ENCODE results near the gene ESX1.
"Not testable (repeated sequence)": the region's sequence is repeated elsewhere in the genome, so short reads cannot be mapped to it uniquely, and the experiment has no call there.

The ESX1 gene

GRCh38 chrX:104254442-104255115 lies at the start of gene ESX1:
ESX1 (minus strand) TSS chrX:104254933; CDS start chrX:104254849, 84 bp downstream.
- no peak for DNase-seq (ENCODE audit: low spot score)
- no peak for FAIRE-seq

- no peak for FAIRE-seq
- no peak for DNase-seq (ENCODE audit: low spot score)
These were observed 40.9 kb upstream of the ESX1 start for GRCh38 chrX:104295636-104296035.

- FAIRE-seq (no peak), DNase-seq (ENCODE audit: low spot score) (no peak)
These were observed 34.2 kb upstream of the ESX1 start for GRCh38 chrX:104288961-104289360.

- FAIRE-seq: no peak
These were observed 33.5 kb upstream of the ESX1 start for GRCh38 chrX:104288269-104288668.

GRCh38 chrX:104285201-104285600 lies 30.5 kb upstream of the ESX1 start:
- DNase-seq (ENCODE audit: low spot score): no peak
- no peak for FAIRE-seq

More at GRCh38 chrX:104288269-104288668, 33.5 kb upstream of the ESX1 start:
- DNase-seq (ENCODE audit: low spot score): no peak

- FAIRE-seq: no peak
- no peak for DNase-seq (ENCODE audit: low spot score)
These were observed 29.8 kb upstream of the ESX1 start for GRCh38 chrX:104284507-104284906.

GRCh38 chrX:104282166-104282725 lies 27.5 kb upstream of the ESX1 start:
- DNase-seq (ENCODE audit: low spot score) (no peak), FAIRE-seq (no peak)

- DNase-seq (ENCODE audit: low spot score) (no peak), FAIRE-seq (no peak)
These were observed 26.8 kb upstream of the ESX1 start for GRCh38 chrX:104281564-104281963.

- DNase-seq (ENCODE audit: low spot score): no peak
- FAIRE-seq: no peak
These were observed 25.9 kb upstream of the ESX1 start for GRCh38 chrX:104280609-104281008.

GRCh38 chrX:104270916-104271512 lies 16.3 kb upstream of the ESX1 start:
- no peak for FAIRE-seq
- DNase-seq (ENCODE audit: low spot score): peak; percentile 26

GRCh38 chrX:104270212-104270611 lies 15.5 kb upstream of the ESX1 start:
- no peak for FAIRE-seq

GRCh38 chrX:104255465-104255864 lies 732 bp upstream of the ESX1 start:
- FAIRE-seq (no peak), DNase-seq (ENCODE audit: low spot score) (no peak)

More at GRCh38 chrX:104270212-104270611, 15.5 kb upstream of the ESX1 start:
- no peak for DNase-seq (ENCODE audit: low spot score)

- DNase-seq (ENCODE audit: low spot score) (no peak), FAIRE-seq (no peak)
These were observed 929 bp downstream of the ESX1 start for GRCh38 chrX:104253567-104254441.

GRCh38 chrX:104250470-104250869 lies 4.3 kb downstream of the ESX1 start:
- no peak for FAIRE-seq
- no peak for DNase-seq (ENCODE audit: low spot score)

GRCh38 chrX:104230060-104230459 lies 24.7 kb downstream of the ESX1 start:
- not testable (repeated sequence) for FAIRE-seq

GRCh38 chrX:104211187-104211586 lies 43.5 kb downstream of the ESX1 start:
- DNase-seq (ENCODE audit: low spot score) (no peak), FAIRE-seq (no peak)

More at GRCh38 chrX:104230060-104230459, 24.7 kb downstream of the ESX1 start:
- not testable (repeated sequence) for DNase-seq (ENCODE audit: low spot score)

GRCh38 chrX:104205548-104205947 lies 49.2 kb downstream of the ESX1 start:
- DNase-seq (ENCODE audit: low spot score) (no peak), FAIRE-seq (no peak)
